Thyroid gland (tissue), 4 donors: ENCODE results near the gene MKNK1. TPM values are rescaled to one million over a fixed set of nuclear protein-coding genes. Genes with fewer than 3 reads are reported as not detected.

Experiments used
- DNase-seq, 2 donors: peaks; one replicate each; pipeline ENCODE4 v3.0.0-alpha.2; 2019
- H3K27ac ChIP-seq, 3 donors: fragments of 200-600 bp; sonication (generic); 1 replicate in 2 of 3; 2 replicates in 1 of 3; pipeline ENCODE4 v1.5.1; 2016 to 2019; ENCODE audit warnings: mild to moderate bottlenecking in 1 of 3, moderate library complexity in 1 of 3
- H3K27me3 ChIP-seq: fragments of 200-600 bp; sonication (generic); one replicate; pipeline ENCODE4 v1.5.1; 2019
- H3K36me3 ChIP-seq, 2 donors: fragments of 200-600 bp; sonication (generic); one replicate each; pipeline ENCODE4 v1.5.1; 2016 to 2019
- H3K4me1 ChIP-seq, 2 donors: fragments of 200-600 bp; sonication (generic); one replicate each; pipeline ENCODE4 v1.5.1; 2017 to 2019
- H3K4me3 ChIP-seq, 3 donors: fragments of 200-600 bp; sonication (generic); replicated peaks in 1 of 3; 1 replicate in 2 of 3; 2 replicates in 1 of 3; pipeline ENCODE4 v1.5.1; 2016; ENCODE audit warnings: mild to moderate bottlenecking in 1 of 3
- H3K9me3 ChIP-seq: fragments of 200-600 bp; sonication (generic); one replicate; pipeline ENCODE4 v1.5.1; 2017
- CTCF ChIP-seq, 6 experiments: fragments of 200-600 bp in 3 of 6; fragments of 450-650 bp in 3 of 6; sonication (generic) in 3 of 6; IDR thresholded peaks; one replicate each; pipeline ENCODE4 v1.5.1; 2016 to 2019; ENCODE audit warnings: antibody characterized with exemption in 6 of 6, mild to moderate bottlenecking in 2 of 6, inconsistent platforms in 1 of 6, moderate library complexity in 1 of 6
- POLR2A ChIP-seq, 2 donors: fragments of 450-650 bp; IDR thresholded peaks; one replicate each; pipeline ENCODE4 v1.6.1; 2017; ENCODE audit warnings: antibody characterized with exemption in 2 of 2, mild to moderate bottlenecking in 2 of 2, moderate library complexity in 1 of 2
- WGBS, 2 donors: methylation state at CpG; one replicate each; pipeline ENCODE4 v1.1.5; 2017; 5-methylcytosine and 5-hydroxymethylcytosine counted together
- intact Hi-C: fragments of 100-400 bp; cut with DNase I; formaldehyde crosslinking; loops from one replicate; pipeline ENCODE4 v1.15.1; 2023
- total RNA-seq, 4 donors: library from RNA; depleted of rRNA; stranded (reverse); fragments of >200 nt; gene quantifications; one replicate each; pipeline ENCODE4 v1.2.3, GENCODE V29; 2016

The MKNK1 gene
- total RNA-seq, 4 donors from 2014 or later, result 20.8 to 29.6 (median 23.4) TPM

GRCh38 chr1:46528297-46528955, 75.6 kb downstream of the MKNK1 start:
- peaks cover 0 to 3% of the 10 kb centered on the region in 2 donors for H3K4me1 ChIP-seq
- no peak overlapping the region for H3K27ac ChIP-seq
- no peaks in the 10 kb centered on the region for H3K27me3 ChIP-seq
- H3K4me3 ChIP-seq, result no peak overlapping the region
- TF ChIP-seq CTCF (IDR thresholded peaks at IDR 0.05) (no peak), POLR2A (IDR thresholded peaks at IDR 0.05) (no peak)
- intact Hi-C loops, result loop anchor here (2.0 kb wide), 1 partner anchor 50 kb away; no protein-coding TSS in a partner anchor
- WGBS, 2 donors, result 43 to 50% methylated on average over 11 of the region's 11 CpGs
- H3K36me3 ChIP-seq, result no peaks in the 10 kb centered on the region
- no peaks in the 10 kb centered on the region for H3K9me3 ChIP-seq
- no peak for DNase-seq

GRCh38 chr1:46527474-46528296, 76.4 kb downstream of the MKNK1 start:
- Histone ChIP-seq H3K27me3 (no peaks in the 10 kb centered on the region), H3K4me3 (no peak overlapping the region), H3K27ac (no peak overlapping the region), H3K9me3 (no peaks in the 10 kb centered on the region), H3K4me1 (peaks cover 4 to 8% of the 10 kb centered on the region in 2 donors), H3K36me3 (no peaks in the 10 kb centered on the region)
- intact Hi-C loops, result loop anchor here (2.0 kb wide), 1 partner anchor 49 kb away; no protein-coding TSS in a partner anchor
- 26 to 33% methylated on average over 3 of the region's 3 CpGs for WGBS, 2 donors
- peak; percentile 67 to 98 (median 94) for TF ChIP-seq CTCF (IDR thresholded peaks at IDR 0.05)
- TF ChIP-seq POLR2A (IDR thresholded peaks at IDR 0.05), result no peak
- DNase-seq, result peak; percentile 86 to 87

- TF ChIP-seq CTCF (IDR thresholded peaks at IDR 0.05) (no peak), POLR2A (IDR thresholded peaks at IDR 0.05) (no peak)
- intact Hi-C loops, result no loop called here
- Histone ChIP-seq H3K27ac (no peak overlapping the region), H3K9me3 (no peaks in the 10 kb centered on the region), H3K36me3 (no peaks in the 10 kb centered on the region), H3K4me1 (peaks cover 12 to 17% of the 10 kb centered on the region in 2 donors), H3K4me3 (no peak overlapping the region), H3K27me3 (no peaks in the 10 kb centered on the region)
- no peak for DNase-seq
- 52 to 65% methylated on average over 4 to 13 of the region's 14 CpGs for WGBS, 2 donors
Measured at GRCh38 chr1:46526691-46527291, 77.3 kb downstream of the MKNK1 start.

- DNase-seq, result no peak
- intact Hi-C loops, result no loop called here
- Histone ChIP-seq H3K4me1 (peaks cover 18 to 24% of the 10 kb centered on the region in 2 donors), H3K9me3 (no peaks in the 10 kb centered on the region), H3K4me3 (no peak overlapping the region), H3K27ac (no peak overlapping the region), H3K27me3 (no peaks in the 10 kb centered on the region), H3K36me3 (no peaks in the 10 kb centered on the region)
- TF ChIP-seq POLR2A (IDR thresholded peaks at IDR 0.05), result no peak
- no peak for TF ChIP-seq CTCF (IDR thresholded peaks at IDR 0.05)
- WGBS, 2 donors, result 69 to 71% methylated on average over 17 of the region's 17 CpGs
Measured at GRCh38 chr1:46526013-46526690, 77.9 kb downstream of the MKNK1 start.
